ENCODE results near the gene THOC6. TPM values are rescaled to one million over a fixed set of nuclear protein-coding genes. Genes with fewer than 3 reads are reported as not detected.
A peak's percentile ranks its signal among the peaks of the same experiment; 100 is the strongest.

The THOC6 gene
- total RNA-seq, 1 experiment from 2014 or later, result 76.5 TPM

DNA sequence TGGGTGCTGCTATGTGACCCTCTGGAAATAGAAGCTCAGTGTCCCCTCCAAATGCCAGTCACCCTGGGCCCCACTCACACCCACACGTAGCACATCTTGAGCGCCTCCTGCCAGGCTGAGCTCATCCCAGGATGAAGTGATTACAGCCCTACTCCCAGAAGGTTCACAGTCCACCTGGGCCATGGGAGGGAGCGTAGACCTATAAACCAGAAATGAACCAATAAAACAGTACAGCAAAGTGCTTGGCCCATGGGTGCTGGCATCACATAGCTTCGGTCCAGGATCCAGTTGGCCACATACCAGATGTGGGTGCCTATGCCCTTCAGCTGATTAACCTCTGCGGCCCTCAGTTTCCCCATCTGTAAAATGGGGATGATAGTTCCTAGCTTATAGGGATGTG, 15.1 kb downstream of the THOC6 start (continued):
- TF ChIP-seq, protein P1, sequence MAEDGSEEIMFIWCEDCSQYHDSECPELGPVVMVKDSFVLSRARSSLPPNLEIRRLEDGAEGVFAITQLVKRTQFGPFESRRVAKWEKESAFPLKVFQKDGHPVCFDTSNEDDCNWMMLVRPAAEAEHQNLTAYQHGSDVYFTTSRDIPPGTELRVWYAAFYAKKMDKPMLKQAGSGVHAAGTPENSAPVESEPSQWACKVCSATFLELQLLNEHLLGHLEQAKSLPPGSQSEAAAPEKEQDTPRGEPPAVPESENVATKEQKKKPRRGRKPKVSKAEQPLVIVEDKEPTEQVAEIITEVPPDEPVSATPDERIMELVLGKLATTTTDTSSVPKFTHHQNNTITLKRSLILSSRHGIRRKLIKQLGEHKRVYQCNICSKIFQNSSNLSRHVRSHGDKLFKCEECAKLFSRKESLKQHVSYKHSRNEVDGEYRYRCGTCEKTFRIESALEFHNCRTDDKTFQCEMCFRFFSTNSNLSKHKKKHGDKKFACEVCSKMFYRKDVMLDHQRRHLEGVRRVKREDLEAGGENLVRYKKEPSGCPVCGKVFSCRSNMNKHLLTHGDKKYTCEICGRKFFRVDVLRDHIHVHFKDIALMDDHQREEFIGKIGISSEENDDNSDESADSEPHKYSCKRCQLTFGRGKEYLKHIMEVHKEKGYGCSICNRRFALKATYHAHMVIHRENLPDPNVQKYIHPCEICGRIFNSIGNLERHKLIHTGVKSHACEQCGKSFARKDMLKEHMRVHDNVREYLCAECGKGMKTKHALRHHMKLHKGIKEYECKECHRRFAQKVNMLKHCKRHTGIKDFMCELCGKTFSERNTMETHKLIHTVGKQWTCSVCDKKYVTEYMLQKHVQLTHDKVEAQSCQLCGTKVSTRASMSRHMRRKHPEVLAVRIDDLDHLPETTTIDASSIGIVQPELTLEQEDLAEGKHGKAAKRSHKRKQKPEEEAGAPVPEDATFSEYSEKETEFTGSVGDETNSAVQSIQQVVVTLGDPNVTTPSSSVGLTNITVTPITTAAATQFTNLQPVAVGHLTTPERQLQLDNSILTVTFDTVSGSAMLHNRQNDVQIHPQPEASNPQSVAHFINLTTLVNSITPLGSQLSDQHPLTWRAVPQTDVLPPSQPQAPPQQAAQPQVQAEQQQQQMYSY (CRISPR knock-in tag; IDR thresholded peaks at IDR 0.05), result no peak
- TF ChIP-seq, protein P2, sequence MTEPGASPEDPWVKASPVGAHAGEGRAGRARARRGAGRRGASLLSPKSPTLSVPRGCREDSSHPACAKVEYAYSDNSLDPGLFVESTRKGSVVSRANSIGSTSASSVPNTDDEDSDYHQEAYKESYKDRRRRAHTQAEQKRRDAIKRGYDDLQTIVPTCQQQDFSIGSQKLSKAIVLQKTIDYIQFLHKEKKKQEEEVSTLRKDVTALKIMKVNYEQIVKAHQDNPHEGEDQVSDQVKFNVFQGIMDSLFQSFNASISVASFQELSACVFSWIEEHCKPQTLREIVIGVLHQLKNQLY (CRISPR knock-in tag; IDR thresholded peaks at IDR 0.05), result no peak
- TF ChIP-seq, protein P3, sequence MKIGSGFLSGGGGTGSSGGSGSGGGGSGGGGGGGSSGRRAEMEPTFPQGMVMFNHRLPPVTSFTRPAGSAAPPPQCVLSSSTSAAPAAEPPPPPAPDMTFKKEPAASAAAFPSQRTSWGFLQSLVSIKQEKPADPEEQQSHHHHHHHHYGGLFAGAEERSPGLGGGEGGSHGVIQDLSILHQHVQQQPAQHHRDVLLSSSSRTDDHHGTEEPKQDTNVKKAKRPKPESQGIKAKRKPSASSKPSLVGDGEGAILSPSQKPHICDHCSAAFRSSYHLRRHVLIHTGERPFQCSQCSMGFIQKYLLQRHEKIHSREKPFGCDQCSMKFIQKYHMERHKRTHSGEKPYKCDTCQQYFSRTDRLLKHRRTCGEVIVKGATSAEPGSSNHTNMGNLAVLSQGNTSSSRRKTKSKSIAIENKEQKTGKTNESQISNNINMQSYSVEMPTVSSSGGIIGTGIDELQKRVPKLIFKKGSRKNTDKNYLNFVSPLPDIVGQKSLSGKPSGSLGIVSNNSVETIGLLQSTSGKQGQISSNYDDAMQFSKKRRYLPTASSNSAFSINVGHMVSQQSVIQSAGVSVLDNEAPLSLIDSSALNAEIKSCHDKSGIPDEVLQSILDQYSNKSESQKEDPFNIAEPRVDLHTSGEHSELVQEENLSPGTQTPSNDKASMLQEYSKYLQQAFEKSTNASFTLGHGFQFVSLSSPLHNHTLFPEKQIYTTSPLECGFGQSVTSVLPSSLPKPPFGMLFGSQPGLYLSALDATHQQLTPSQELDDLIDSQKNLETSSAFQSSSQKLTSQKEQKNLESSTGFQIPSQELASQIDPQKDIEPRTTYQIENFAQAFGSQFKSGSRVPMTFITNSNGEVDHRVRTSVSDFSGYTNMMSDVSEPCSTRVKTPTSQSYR (CRISPR knock-in tag; IDR thresholded peaks at IDR 0.05), result no peak
- TF ChIP-seq TP53 (CRISPR knock-in tag; IDR thresholded peaks at IDR 0.05) (no peak), ELF4 (CRISPR knock-in tag; IDR thresholded peaks at IDR 0.05; ENCODE audit: low read depth) (no peak), KAT7 (CRISPR knock-in tag; IDR thresholded peaks at IDR 0.05; ENCODE audit: borderline replicate concordance) (no peak), NFE2L1 (CRISPR knock-in tag; IDR thresholded peaks at IDR 0.05) (no peak), NR2C2 (CRISPR knock-in tag; IDR thresholded peaks at IDR 0.05) (no peak), TEAD1 (CRISPR knock-in tag; IDR thresholded peaks at IDR 0.05) (no peak), ZNF263 (CRISPR knock-in tag; IDR thresholded peaks at IDR 0.05; ENCODE audit: low read depth) (no peak)
- TF ChIP-seq, protein P4, sequence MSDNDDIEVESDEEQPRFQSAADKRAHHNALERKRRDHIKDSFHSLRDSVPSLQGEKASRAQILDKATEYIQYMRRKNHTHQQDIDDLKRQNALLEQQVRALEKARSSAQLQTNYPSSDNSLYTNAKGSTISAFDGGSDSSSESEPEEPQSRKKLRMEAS (CRISPR knock-in tag; IDR thresholded peaks at IDR 0.05), result no peak

DNA sequence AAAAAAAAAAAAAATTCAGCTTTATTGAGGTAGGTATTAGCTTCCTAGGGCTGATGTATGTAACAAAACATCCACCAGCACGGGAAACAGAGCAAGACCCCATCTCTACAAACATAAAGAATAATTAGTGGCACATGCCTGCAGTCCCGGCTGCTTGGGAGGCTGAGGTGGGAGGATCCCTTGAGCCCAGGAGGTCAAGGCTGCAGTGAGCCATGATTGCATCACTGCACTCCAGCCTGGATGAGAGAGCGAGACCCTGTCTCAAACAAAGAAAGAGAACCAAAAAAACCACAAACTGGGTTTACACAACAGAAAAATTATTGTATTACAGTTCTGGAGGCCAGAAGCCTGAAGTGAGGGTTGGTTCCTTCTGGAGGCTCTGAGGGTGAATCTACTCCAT, 18.5 kb downstream of the THOC6 start:
- TF ChIP-seq GABPB1 (CRISPR knock-in tag; IDR thresholded peaks at IDR 0.05), result peak; percentile 79
- no peak for TF ChIP-seq CREB1 (CRISPR knock-in tag; IDR thresholded peaks at IDR 0.05)
- Mint-ChIP-seq H3K27ac (no peak overlapping the region), H3K4me3 (no peak overlapping the region), H3K4me1 (peaks cover 21% of the 10 kb centered on the region), H3K36me3 (no peaks in the 10 kb centered on the region), H3K9me3 (no peaks in the 10 kb centered on the region), H3K27me3 (ENCODE audit: low read depth) (peaks cover 9% of the 10 kb centered on the region)
- no peak for DNase-seq (ENCODE audit: low spot score)
- ChIA-PET CTCF (interaction anchor here (0.6 to 11.1 kb wide), 7 partner anchors 11 to 108 kb away, joined by 3 to 152 read pairs (median 4); partner anchors contain the start of gene ZSCAN10), POLR2A (interaction anchor here (0.6 kb wide), 1 partner anchor 240 kb away, joined by 6 read pairs; no protein-coding TSS in a partner anchor)
- no peak for ATAC-seq

DNA sequence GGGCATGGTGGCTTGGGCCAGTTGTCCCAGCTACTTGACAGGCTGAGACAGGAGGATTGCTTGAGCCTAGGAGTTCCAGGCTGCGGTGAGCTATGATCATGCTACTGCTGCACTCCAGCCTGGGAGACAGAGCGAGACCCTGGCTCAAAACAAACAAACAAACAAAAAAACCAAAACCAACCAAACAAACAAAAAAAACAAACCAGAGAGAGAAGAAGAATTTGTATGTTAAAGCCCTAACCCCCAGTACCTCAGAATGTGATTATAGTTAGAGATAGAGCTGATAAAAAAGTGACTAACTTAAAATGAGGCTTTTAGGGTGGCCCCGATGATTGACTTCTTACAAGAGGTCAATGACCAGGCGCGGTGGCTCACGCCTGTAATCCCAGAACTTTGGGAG, 20.9 kb downstream of the THOC6 start:
- Mint-ChIP-seq H3K27me3 (ENCODE audit: low read depth) (peaks cover 26% of the 10 kb centered on the region), H3K27ac (peak overlapping the region; percentile 86; the same call in 1 of the 2 replicates), H3K4me1 (peaks cover 13% of the 10 kb centered on the region), H3K4me3 (peak overlapping the region; percentile 89), H3K9me3 (no peaks in the 10 kb centered on the region), H3K36me3 (0 out of 2 replicates have a peak, but pooled peaks cover 3% of the 10 kb centered on the region)
- ATAC-seq (no peak), DNase-seq (ENCODE audit: low spot score) (no peak)
- ChIA-PET POLR2A (interaction anchor here (0.8 to 1.9 kb wide), 3 partner anchors 11 to 24 kb away, joined by 3 to 8 read pairs (median 4); partner anchors contain the start of gene TNFRSF12A), CTCF (interaction anchor here (0.7 to 11.1 kb wide), 5 partner anchors 13 to 334 kb away, joined by 3 to 152 read pairs (median 5); no protein-coding TSS in a partner anchor)
- TF ChIP-seq FOXJ3 (CRISPR knock-in tag; IDR thresholded peaks at IDR 0.05; ENCODE audit: borderline replicate concordance) (no peak), ESRRA (CRISPR knock-in tag; IDR thresholded peaks at IDR 0.05; ENCODE audit: borderline replicate concordance) (no peak), JUN (CRISPR knock-in tag; IDR thresholded peaks at IDR 0.05) (no peak), EMX1 (CRISPR knock-in tag; IDR thresholded peaks at IDR 0.05) (no peak)
- TF ChIP-seq, protein P5, sequence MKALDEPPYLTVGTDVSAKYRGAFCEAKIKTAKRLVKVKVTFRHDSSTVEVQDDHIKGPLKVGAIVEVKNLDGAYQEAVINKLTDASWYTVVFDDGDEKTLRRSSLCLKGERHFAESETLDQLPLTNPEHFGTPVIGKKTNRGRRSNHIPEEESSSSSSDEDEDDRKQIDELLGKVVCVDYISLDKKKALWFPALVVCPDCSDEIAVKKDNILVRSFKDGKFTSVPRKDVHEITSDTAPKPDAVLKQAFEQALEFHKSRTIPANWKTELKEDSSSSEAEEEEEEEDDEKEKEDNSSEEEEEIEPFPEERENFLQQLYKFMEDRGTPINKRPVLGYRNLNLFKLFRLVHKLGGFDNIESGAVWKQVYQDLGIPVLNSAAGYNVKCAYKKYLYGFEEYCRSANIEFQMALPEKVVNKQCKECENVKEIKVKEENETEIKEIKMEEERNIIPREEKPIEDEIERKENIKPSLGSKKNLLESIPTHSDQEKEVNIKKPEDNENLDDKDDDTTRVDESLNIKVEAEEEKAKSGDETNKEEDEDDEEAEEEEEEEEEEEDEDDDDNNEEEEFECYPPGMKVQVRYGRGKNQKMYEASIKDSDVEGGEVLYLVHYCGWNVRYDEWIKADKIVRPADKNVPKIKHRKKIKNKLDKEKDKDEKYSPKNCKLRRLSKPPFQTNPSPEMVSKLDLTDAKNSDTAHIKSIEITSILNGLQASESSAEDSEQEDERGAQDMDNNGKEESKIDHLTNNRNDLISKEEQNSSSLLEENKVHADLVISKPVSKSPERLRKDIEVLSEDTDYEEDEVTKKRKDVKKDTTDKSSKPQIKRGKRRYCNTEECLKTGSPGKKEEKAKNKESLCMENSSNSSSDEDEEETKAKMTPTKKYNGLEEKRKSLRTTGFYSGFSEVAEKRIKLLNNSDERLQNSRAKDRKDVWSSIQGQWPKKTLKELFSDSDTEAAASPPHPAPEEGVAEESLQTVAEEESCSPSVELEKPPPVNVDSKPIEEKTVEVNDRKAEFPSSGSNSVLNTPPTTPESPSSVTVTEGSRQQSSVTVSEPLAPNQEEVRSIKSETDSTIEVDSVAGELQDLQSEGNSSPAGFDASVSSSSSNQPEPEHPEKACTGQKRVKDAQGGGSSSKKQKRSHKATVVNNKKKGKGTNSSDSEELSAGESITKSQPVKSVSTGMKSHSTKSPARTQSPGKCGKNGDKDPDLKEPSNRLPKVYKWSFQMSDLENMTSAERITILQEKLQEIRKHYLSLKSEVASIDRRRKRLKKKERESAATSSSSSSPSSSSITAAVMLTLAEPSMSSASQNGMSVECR (CRISPR knock-in tag; IDR thresholded peaks at IDR 0.05; ENCODE audit: borderline replicate concordance), result no peak
- TF ChIP-seq, protein P6, sequence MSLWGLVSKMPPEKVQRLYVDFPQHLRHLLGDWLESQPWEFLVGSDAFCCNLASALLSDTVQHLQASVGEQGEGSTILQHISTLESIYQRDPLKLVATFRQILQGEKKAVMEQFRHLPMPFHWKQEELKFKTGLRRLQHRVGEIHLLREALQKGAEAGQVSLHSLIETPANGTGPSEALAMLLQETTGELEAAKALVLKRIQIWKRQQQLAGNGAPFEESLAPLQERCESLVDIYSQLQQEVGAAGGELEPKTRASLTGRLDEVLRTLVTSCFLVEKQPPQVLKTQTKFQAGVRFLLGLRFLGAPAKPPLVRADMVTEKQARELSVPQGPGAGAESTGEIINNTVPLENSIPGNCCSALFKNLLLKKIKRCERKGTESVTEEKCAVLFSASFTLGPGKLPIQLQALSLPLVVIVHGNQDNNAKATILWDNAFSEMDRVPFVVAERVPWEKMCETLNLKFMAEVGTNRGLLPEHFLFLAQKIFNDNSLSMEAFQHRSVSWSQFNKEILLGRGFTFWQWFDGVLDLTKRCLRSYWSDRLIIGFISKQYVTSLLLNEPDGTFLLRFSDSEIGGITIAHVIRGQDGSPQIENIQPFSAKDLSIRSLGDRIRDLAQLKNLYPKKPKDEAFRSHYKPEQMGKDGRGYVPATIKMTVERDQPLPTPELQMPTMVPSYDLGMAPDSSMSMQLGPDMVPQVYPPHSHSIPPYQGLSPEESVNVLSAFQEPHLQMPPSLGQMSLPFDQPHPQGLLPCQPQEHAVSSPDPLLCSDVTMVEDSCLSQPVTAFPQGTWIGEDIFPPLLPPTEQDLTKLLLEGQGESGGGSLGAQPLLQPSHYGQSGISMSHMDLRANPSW (CRISPR knock-in tag; conservative IDR thresholded peaks at IDR 0.05; ENCODE audit: low read depth), result no peak

Measured in WTC11 (cell line).